Ishikawa (cell line): ENCODE data around the gene SLC44A1.

Experiments used
- CEBPB ChIP-seq: IDR thresholded peaks from 2 replicates; pipeline ENCODE4 v1.6.1; 2012
- CREB1 ChIP-seq: IDR thresholded peaks from 2 replicates; pipeline ENCODE4 v1.6.1; 2012; ENCODE audit warnings: low read depth
- EGR1 ChIP-seq: IDR thresholded peaks from 2 replicates; pipeline ENCODE4 v1.6.1; 2012
- EP300 ChIP-seq: IDR thresholded peaks from 2 replicates; pipeline ENCODE4 v1.6.1; 2012; ENCODE audit warnings: borderline replicate concordance
- FOXM1 ChIP-seq: IDR thresholded peaks from 2 replicates; pipeline ENCODE4 v1.6.1; 2012; ENCODE audit warnings: low read depth, borderline replicate concordance
- NFIC ChIP-seq: IDR thresholded peaks from 2 replicates; pipeline ENCODE4 v1.6.1; 2012
- RAD21 ChIP-seq: IDR thresholded peaks from 2 replicates; pipeline ENCODE4 v1.6.1; 2012; ENCODE audit warnings: low read depth
- TAF1 ChIP-seq: IDR thresholded peaks from 2 replicates; pipeline ENCODE4 v1.6.1; 2012; ENCODE audit warnings: low read depth, mild to moderate bottlenecking
- TCF12 ChIP-seq: IDR thresholded peaks from 2 replicates; pipeline ENCODE4 v1.6.1; 2012; ENCODE audit warnings: low read depth
- TEAD4 ChIP-seq: IDR thresholded peaks from 2 replicates; pipeline ENCODE4 v1.6.1; 2012
- YY1 ChIP-seq: IDR thresholded peaks from 2 replicates; pipeline ENCODE4 v1.6.1; 2012; ENCODE audit warnings: low read depth
- ZBTB7A ChIP-seq: IDR thresholded peaks from 2 replicates; pipeline ENCODE4 v1.6.1; 2012; ENCODE audit warnings: low read depth
- TF ChIP-seq, protein P1 (sequence below): IDR thresholded peaks from 2 replicates; pipeline ENCODE4 v1.6.1; 2012
- TF ChIP-seq, protein P2 (sequence below): IDR thresholded peaks from 2 replicates; pipeline ENCODE4 v1.6.1; 2012
- TF ChIP-seq, protein P3 (sequence below): IDR thresholded peaks from 2 replicates; pipeline ENCODE4 v1.6.1; 2012; ENCODE audit warnings: low read depth, mild to moderate bottlenecking

SLC44A1 gene

DNA sequence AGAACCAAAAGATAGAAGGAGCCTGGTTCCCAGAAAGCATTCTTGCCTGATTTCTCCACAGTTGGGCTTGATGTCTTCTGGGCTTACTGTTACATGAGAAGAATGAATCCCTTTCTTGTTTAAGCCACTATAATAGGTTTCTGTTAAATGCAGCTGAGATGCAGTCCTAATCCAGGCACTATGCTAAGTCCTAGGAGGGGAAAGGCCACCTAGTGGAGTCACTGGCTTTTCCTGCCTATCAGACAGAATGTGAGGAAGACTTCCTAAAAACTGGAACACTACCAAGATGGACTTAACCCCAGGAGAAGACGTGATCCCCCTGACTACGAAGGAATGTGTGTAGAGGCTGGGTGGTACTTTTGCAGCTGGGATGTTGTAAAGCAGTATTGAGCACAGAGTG is 169.1 kb downstream of the SLC44A1 start:
- TF ChIP-seq EGR1 = no peak
- TF ChIP-seq, protein P1, sequence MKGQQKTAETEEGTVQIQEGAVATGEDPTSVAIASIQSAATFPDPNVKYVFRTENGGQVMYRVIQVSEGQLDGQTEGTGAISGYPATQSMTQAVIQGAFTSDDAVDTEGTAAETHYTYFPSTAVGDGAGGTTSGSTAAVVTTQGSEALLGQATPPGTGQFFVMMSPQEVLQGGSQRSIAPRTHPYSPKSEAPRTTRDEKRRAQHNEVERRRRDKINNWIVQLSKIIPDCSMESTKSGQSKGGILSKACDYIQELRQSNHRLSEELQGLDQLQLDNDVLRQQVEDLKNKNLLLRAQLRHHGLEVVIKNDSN = no peak
- no peak for TF ChIP-seq TEAD4
- no peak for TF ChIP-seq CEBPB
- no peak for TF ChIP-seq FOXM1
- TF ChIP-seq CREB1 = no peak
- no peak for TF ChIP-seq YY1
- TF ChIP-seq TCF12 = no peak
- no peak for TF ChIP-seq TAF1
- TF ChIP-seq, protein P2, sequence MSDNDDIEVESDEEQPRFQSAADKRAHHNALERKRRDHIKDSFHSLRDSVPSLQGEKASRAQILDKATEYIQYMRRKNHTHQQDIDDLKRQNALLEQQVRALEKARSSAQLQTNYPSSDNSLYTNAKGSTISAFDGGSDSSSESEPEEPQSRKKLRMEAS = no peak
- no peak for TF ChIP-seq NFIC
- no peak for TF ChIP-seq EP300
- no peak for TF ChIP-seq ZBTB7A

DNA sequence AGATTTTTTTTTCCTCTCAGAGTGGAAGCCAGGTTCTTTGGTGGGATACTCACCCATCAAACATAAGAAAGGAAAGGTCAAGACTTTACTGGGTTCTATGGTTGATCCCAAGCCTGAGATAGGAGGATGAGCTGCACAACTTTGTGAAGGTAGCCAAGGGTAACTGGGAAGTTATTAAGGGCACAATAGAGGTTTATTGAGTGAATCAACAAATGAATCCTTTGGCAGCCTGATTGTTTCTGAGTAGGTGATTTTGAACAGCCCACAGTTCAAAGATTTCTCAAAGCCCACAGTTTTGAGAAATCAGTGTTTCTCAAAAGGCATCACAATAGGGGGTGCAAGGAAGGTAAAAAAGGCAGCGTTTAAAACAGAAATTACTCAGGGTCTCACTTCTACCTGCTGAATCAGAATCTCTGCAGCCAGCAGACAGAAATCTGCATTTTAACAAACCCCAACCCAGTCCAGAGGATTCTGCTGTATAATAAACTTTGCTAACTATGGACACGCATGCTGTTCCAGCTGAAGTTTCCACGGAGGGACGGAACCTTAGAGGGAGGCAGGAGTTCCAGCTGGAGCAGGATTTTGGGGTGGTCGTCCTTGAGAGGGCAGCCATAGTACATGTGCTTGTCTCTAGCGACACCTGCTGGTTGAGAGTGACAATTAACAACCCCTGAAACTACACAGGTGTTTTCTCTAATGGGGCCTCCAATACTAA is 170.7 kb downstream of the SLC44A1 start:
- TF ChIP-seq RAD21 (peak; percentile 96), TEAD4 (no peak), FOXM1 (no peak), YY1 (no peak)
- TF ChIP-seq, protein P1 = no peak

DNA sequence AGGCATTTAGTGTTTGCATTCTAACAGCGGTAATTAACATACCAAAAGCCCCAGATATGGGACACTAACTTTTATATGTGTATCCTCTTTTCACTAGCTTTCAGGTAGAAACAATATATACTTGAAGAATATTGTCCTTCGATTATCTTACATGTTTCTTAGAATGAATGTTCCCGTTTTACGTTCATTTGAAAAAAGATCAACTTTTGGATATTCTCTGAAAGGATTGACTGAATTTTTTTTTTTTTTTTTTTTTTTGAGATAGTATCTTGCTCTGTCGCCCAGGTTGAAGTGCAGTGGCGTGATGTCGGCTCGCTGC is 171.2 kb downstream of the SLC44A1 start:
- TF ChIP-seq CREB1 = no peak
- TF ChIP-seq EP300 = no peak

DNA sequence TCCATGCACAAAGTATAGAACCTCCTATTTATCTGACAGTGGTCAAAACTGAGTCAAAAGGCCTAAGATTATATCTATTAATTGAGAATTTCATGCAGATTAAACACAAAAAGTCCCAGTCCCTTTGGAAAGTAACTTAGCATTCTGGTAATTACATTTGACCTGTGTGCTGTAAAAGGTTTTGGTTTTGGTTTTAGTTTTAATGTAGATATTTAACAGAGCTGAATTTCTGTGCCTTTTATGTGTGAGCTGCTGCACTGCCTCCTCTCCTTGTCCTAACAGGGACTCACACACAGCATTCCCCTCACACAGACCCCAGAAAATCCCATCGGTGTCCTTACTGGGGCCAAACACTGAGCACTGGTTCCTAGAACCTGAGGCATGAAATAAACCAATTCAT is 172.4 kb downstream of the SLC44A1 start:
- TF ChIP-seq YY1 (no peak), TAF1 (no peak), TCF12 (no peak), EP300 (no peak), CREB1 (no peak), EGR1 (no peak), NFIC (no peak), FOXM1 (no peak), ZBTB7A (no peak), RAD21 (no peak), TEAD4 (no peak), CEBPB (no peak)
- TF ChIP-seq, protein P1 = no peak
- TF ChIP-seq, protein P2 = no peak
- TF ChIP-seq, protein P3, sequence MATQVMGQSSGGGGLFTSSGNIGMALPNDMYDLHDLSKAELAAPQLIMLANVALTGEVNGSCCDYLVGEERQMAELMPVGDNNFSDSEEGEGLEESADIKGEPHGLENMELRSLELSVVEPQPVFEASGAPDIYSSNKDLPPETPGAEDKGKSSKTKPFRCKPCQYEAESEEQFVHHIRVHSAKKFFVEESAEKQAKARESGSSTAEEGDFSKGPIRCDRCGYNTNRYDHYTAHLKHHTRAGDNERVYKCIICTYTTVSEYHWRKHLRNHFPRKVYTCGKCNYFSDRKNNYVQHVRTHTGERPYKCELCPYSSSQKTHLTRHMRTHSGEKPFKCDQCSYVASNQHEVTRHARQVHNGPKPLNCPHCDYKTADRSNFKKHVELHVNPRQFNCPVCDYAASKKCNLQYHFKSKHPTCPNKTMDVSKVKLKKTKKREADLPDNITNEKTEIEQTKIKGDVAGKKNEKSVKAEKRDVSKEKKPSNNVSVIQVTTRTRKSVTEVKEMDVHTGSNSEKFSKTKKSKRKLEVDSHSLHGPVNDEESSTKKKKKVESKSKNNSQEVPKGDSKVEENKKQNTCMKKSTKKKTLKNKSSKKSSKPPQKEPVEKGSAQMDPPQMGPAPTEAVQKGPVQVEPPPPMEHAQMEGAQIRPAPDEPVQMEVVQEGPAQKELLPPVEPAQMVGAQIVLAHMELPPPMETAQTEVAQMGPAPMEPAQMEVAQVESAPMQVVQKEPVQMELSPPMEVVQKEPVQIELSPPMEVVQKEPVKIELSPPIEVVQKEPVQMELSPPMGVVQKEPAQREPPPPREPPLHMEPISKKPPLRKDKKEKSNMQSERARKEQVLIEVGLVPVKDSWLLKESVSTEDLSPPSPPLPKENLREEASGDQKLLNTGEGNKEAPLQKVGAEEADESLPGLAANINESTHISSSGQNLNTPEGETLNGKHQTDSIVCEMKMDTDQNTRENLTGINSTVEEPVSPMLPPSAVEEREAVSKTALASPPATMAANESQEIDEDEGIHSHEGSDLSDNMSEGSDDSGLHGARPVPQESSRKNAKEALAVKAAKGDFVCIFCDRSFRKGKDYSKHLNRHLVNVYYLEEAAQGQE = no peak

DNA sequence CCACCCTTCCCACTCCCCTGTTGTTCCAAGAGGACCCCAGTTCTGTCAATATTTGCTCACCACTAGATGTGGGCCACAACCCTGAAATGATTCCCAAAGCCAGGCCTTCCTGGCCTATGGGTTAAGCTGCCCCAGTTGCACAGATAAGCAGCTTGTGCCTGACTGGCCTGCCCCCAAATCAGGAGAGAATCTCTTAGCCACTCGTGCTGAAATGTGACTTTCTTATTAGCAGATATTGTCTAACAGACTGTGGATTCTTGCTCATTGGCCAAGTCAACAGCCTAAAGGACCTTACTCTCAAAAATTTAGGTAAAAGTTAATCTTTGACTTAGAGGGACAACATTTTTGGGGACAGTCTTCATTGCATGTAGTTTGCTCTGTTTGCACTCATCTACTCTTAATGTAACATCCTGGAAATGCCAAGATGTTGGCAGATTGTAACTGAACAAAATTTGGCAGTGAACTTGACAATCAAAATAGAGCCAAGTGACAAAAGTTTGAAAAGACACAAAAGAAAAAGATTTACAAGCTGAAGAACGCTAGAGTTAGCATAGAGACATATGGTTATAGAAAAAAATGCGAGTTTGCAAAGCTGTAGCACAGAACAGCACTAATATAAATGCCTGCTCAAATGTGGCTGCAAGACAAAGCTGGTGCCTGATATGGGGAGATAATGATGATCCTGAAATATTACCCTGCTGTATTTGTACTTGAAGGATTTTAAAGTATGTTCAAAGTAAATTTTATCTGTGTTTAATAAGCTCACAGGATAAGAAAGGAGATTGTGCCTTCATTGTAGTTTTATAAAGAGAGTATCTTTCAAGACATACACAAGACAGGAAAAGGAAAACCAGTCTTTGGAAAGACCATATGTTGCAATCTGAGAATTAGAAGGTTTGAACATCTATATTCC is 174.4 kb downstream of the SLC44A1 start:
- no peak for TF ChIP-seq TCF12
- TF ChIP-seq, protein P1 = no peak
- TF ChIP-seq ZBTB7A = no peak
- no peak for TF ChIP-seq FOXM1
- TF ChIP-seq, protein P3 = no peak
- no peak for TF ChIP-seq YY1
- no peak for TF ChIP-seq TEAD4
- TF ChIP-seq EGR1 = no peak
- no peak for TF ChIP-seq CEBPB
- no peak for TF ChIP-seq TAF1
- no peak for TF ChIP-seq EP300
- TF ChIP-seq, protein P2 = no peak
